Chondrocyte (in vitro differentiated cells): ENCODE data around the gene ACYP2. TPM values are rescaled to one million over a fixed set of nuclear protein-coding genes. Genes with fewer than 3 reads are reported as not detected.

Experiments used
- DNase-seq: peaks from one replicate; pipeline ENCODE4 v3.0.0; 2021; ENCODE audit warnings: mixed read lengths, low spot score
- H3K27ac Mint-ChIP-seq: one replicate; pipeline ENCODE4 v1.8.0; 2021; ENCODE audit warnings: mild to moderate bottlenecking, moderate library complexity, mixed read lengths; ENCODE audit not compliant: unreplicated experiment
- H3K27me3 Mint-ChIP-seq: 2 replicates; pipeline ENCODE4 v1.8.0; 2021; ENCODE audit warnings: low read depth, mixed read lengths
- H3K36me3 Mint-ChIP-seq: 2 replicates; pipeline ENCODE4 v1.8.0; 2021; ENCODE audit warnings: low read depth, mixed read lengths
- H3K4me1 Mint-ChIP-seq: 2 replicates; pipeline ENCODE4 v1.8.0; 2021; ENCODE audit warnings: low read depth, mild to moderate bottlenecking, mixed read lengths
- H3K4me3 Mint-ChIP-seq: one replicate; pipeline ENCODE4 v1.8.0; 2021; ENCODE audit warnings: mild to moderate bottlenecking, moderate library complexity, mixed read lengths; ENCODE audit not compliant: unreplicated experiment
- H3K9me3 Mint-ChIP-seq: 2 replicates; pipeline ENCODE4 v1.8.0; 2021; ENCODE audit warnings: low read depth, mixed read lengths
- CTCF ChIP-seq: fragments of 200-600 bp; sonication (generic); IDR thresholded peaks from 2 replicates; pipeline ENCODE4 v1.5.0; 2021; ENCODE audit warnings: antibody characterized with exemption, mild to moderate bottlenecking, moderate library complexity
- total RNA-seq: library from RNA; stranded (reverse); gene quantifications from 3 replicates; pipeline ENCODE4 v1.2.1, GENCODE V29; 2021

ACYP2 gene
- total RNA-seq, 1 donor from 2014 or later: 6.5 TPM

GRCh38 chr2:54158311-54158710 lies 42.9 kb downstream of the ACYP2 start:
- Mint-ChIP-seq H3K27me3 (no peaks in the 10 kb centered on the region), H3K4me3 (no peak overlapping the region), H3K36me3 (peaks cover 10% of the 10 kb centered on the region), H3K9me3 (peaks cover 14% of the 10 kb centered on the region), H3K27ac (no peak overlapping the region), H3K4me1 (peaks cover 6% of the 10 kb centered on the region)
- DNase-seq: no peak
- TF ChIP-seq CTCF: no peak

- H3K4me1 Mint-ChIP-seq: peaks cover 6% of the 10 kb centered on the region
- peak overlapping the region; percentile 10 for H3K27ac Mint-ChIP-seq
- no peak overlapping the region for H3K4me3 Mint-ChIP-seq
- DNase-seq: no peak
- H3K27me3 Mint-ChIP-seq: no peaks in the 10 kb centered on the region
- peak; percentile 81 for TF ChIP-seq CTCF
- H3K9me3 Mint-ChIP-seq: no peaks in the 10 kb centered on the region
- no peaks in the 10 kb centered on the region for H3K36me3 Mint-ChIP-seq
Measured at GRCh38 chr2:54161660-54162424, 46.4 kb downstream of the ACYP2 start.

- no peak for TF ChIP-seq CTCF
- no peaks in the 10 kb centered on the region for H3K9me3 Mint-ChIP-seq
- no peak for DNase-seq
- H3K36me3 Mint-ChIP-seq: no peaks in the 10 kb centered on the region
- no peak overlapping the region for H3K27ac Mint-ChIP-seq
- H3K27me3 Mint-ChIP-seq: no peaks in the 10 kb centered on the region
- no peak overlapping the region for H3K4me3 Mint-ChIP-seq
- H3K4me1 Mint-ChIP-seq: peaks cover 6% of the 10 kb centered on the region
Measured at GRCh38 chr2:54164106-54164505, 48.7 kb downstream of the ACYP2 start.

GRCh38 chr2:54166121-54166773 lies 50.8 kb downstream of the ACYP2 start:
- DNase-seq: no peak

More at GRCh38 chr2:54166121-54166773, 50.8 kb downstream of the ACYP2 start:
- no peaks in the 10 kb centered on the region for H3K9me3 Mint-ChIP-seq
- no peak overlapping the region for H3K4me3 Mint-ChIP-seq
- no peak for TF ChIP-seq CTCF
- H3K27me3 Mint-ChIP-seq: no peaks in the 10 kb centered on the region
- no peak overlapping the region for H3K27ac Mint-ChIP-seq
- peaks cover 6% of the 10 kb centered on the region for H3K4me1 Mint-ChIP-seq
- H3K36me3 Mint-ChIP-seq: no peaks in the 10 kb centered on the region
